DND-41 (cell line): Measurements from ENCODE around the gene ACBD6.

ENCODE experiments used
- ATAC-seq: fragments of 200-7000 bp; cut with Tn5 transposase; 3 replicates; pipeline ENCODE4 v1.9.1; 2021; ENCODE audit warnings: low read depth; ENCODE audit not compliant: insufficient read depth
- DNase-seq: peaks from one replicate; pipeline ENCODE4 v3.0.0-alpha.2; 2020
- H2AFZ ChIP-seq: 2 replicates; pipeline ENCODE4 v1.6.0; 2012; ENCODE audit warnings: low read depth, low read length
- H3K27ac ChIP-seq: 2 replicates; pipeline ENCODE4 v1.5.1; 2012; ENCODE audit warnings: low read length, inconsistent platforms
- H3K27me3 ChIP-seq: fragments of 200-600 bp; sonication (generic); 2 replicates; pipeline ENCODE4 v1.6.0; 2012; ENCODE audit warnings: low read length, mild to moderate bottlenecking, inconsistent platforms; ENCODE audit not compliant: insufficient read depth, poor library complexity
- H3K36me3 ChIP-seq: 2 replicates; pipeline ENCODE4 v1.5.1; 2012; ENCODE audit warnings: low read length, inconsistent platforms; ENCODE audit not compliant: insufficient read depth
- H3K4me1 ChIP-seq: 2 replicates; pipeline ENCODE4 v1.5.1; 2012; ENCODE audit warnings: mild to moderate bottlenecking, low read length; ENCODE audit not compliant: insufficient read depth
- H3K4me2 ChIP-seq: 2 replicates; pipeline ENCODE4 v1.6.0; 2012; ENCODE audit warnings: mild to moderate bottlenecking, moderate library complexity, low read length, inconsistent platforms; ENCODE audit not compliant: insufficient read depth
- H3K4me3 ChIP-seq, 2 experiments: fragments of 200-600 bp in 1 of 2; shearing (Covaris generic) in 1 of 2; 2 replicates each; pipeline ENCODE4 v1.5.1; 2012 to 2016; ENCODE audit warnings: inconsistent platforms in 2 of 2, low read length in 2 of 2, mild to moderate bottlenecking in 2 of 2, low read depth in 1 of 2, moderate library complexity in 1 of 2
- H3K79me2 ChIP-seq: 2 replicates; pipeline ENCODE4 v1.6.0; 2012; ENCODE audit warnings: low read length, inconsistent platforms; ENCODE audit not compliant: insufficient read depth
- H3K9ac ChIP-seq: 2 replicates; pipeline ENCODE4 v1.6.0; 2012; ENCODE audit warnings: low read depth, mild to moderate bottlenecking, inconsistent platforms, low read length, moderate library complexity
- H3K9me3 ChIP-seq: 2 replicates; pipeline ENCODE4 v1.5.1; 2012; ENCODE audit warnings: low read length, moderate library complexity, mild to moderate bottlenecking, inconsistent platforms; ENCODE audit not compliant: insufficient read depth, severe bottlenecking
- H4K20me1 ChIP-seq: 2 replicates; pipeline ENCODE4 v1.6.0; 2012; ENCODE audit warnings: low read length; ENCODE audit not compliant: insufficient read depth
- CTCF ChIP-seq: IDR thresholded peaks from 2 replicates; pipeline ENCODE4 v1.5.1; 2012; ENCODE audit warnings: borderline replicate concordance, low read length, moderate library complexity, mild to moderate bottlenecking; ENCODE audit not compliant: poor library complexity, severe bottlenecking; ENCODE audit errors: extremely low read depth
- EZH2 ChIP-seq: IDR thresholded peaks from 3 replicates; pipeline ENCODE4 v1.6.1; 2012; ENCODE audit warnings: borderline replicate concordance, low read depth, mild to moderate bottlenecking, moderate library complexity, low read length, inconsistent platforms; ENCODE audit not compliant: severe bottlenecking

Gene ACBD6

DNA sequence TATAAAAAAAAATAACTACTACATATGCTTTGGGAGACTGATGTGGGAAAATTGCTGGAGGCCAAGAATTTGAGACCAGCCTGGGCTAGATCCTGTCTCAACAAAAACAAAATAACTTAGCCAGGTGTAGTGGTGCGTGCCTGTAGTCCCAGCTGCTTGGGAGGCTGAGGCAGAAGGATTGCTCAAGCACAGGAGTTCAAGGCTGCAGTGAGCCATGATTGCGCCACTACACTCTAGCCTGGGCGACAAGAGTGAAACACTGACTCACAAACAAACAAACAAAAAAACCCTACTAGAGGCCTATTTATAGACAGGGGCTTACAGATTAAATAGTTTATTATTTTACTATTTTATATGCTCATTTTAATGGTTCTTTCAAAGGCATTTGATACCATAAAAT lies 192.3 kb downstream of the ACBD6 start:
- no peak overlapping the region for H2AFZ ChIP-seq
- H3K9me3 ChIP-seq = no peaks in the 10 kb centered on the region
- H3K4me2 ChIP-seq = no peak overlapping the region
- no peaks in the 10 kb centered on the region for H3K4me1 ChIP-seq
- ATAC-seq = no peak
- no peak overlapping the region for H3K9ac ChIP-seq
- H3K27ac ChIP-seq = no peak overlapping the region
- no peak overlapping the region for H3K4me3 ChIP-seq
- no peaks in the 10 kb centered on the region for H3K27me3 ChIP-seq
- no peaks in the 10 kb centered on the region for H4K20me1 ChIP-seq
- no peaks in the 10 kb centered on the region for H3K79me2 ChIP-seq
- no peak for TF ChIP-seq CTCF
- TF ChIP-seq EZH2 = no peak
- H3K36me3 ChIP-seq = peaks cover 24% of the 10 kb centered on the region; the same call in 1 of the 2 replicates
- DNase-seq = no peak

GRCh38 chr1:180309338-180309737 lies 193.0 kb downstream of the ACBD6 start:
- Histone ChIP-seq H3K4me2 (no peak overlapping the region), H3K9me3 (no peaks in the 10 kb centered on the region), H3K9ac (no peak overlapping the region), H2AFZ (no peak overlapping the region), H3K4me3 (no peak overlapping the region), H3K27me3 (no peaks in the 10 kb centered on the region), H3K27ac (no peak overlapping the region), H3K36me3 (peaks cover 24% of the 10 kb centered on the region; the same call in 1 of the 2 replicates), H4K20me1 (no peaks in the 10 kb centered on the region), H3K79me2 (no peaks in the 10 kb centered on the region), H3K4me1 (no peaks in the 10 kb centered on the region)
- DNase-seq (no peak), ATAC-seq (no peak)
- no peak for TF ChIP-seq EZH2

GRCh38 chr1:180301135-180301742 lies 201.1 kb downstream of the ACBD6 start:
- ATAC-seq = no peak; the same call in 2 of the 3 replicates
- Histone ChIP-seq H3K79me2 (no peaks in the 10 kb centered on the region), H4K20me1 (no peaks in the 10 kb centered on the region), H3K9me3 (no peaks in the 10 kb centered on the region), H3K27ac (no peak overlapping the region), H3K9ac (no peak overlapping the region), H2AFZ (no peak overlapping the region), H3K4me3 (no peak overlapping the region), H3K4me1 (peaks cover 14% of the 10 kb centered on the region), H3K27me3 (no peaks in the 10 kb centered on the region), H3K36me3 (no peaks in the 10 kb centered on the region; the same call in 1 of the 2 replicates), H3K4me2 (no peak overlapping the region)
- no peak for TF ChIP-seq EZH2
- no peak for TF ChIP-seq CTCF
- no peak for DNase-seq

DNA sequence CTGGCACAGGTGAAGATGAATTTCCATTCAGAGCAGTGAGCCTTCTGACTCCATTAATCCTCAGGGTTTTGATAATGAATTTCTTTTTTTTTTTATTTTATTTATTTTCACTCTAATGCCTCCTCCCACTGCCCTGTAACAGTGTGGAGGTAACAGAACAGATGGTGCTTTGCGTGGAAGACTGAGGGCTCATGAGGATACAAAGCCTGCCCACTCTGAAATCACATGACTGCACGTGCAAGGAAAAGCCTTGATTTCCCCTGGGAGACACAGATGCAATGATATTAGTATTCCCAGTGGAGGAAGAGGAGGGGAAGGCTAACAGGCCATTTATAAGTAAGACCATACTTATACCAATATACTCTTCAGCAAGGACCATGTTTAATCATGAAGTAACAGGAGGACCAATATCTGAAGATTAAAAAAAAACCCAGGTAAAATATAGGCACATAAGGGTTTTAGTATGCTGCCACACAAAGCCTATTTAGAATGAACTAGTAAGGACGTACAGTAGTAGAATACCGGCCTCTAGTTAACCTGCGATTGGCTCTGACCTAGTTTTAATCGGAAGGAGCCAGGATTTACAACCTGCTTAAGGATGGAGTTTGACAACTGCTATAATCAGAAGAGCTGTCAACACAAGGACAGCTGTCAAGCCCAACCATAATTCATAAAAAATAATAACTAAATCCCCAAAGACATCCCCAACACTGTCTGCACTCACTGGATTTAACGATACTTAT lies 202.7 kb downstream of the ACBD6 start:
- Histone ChIP-seq H3K79me2 (no peaks in the 10 kb centered on the region), H3K9me3 (no peaks in the 10 kb centered on the region), H3K4me1 (peaks cover 20% of the 10 kb centered on the region), H2AFZ (no peak overlapping the region), H3K9ac (no peak overlapping the region), H3K36me3 (no peaks in the 10 kb centered on the region), H3K4me2 (no peak overlapping the region), H3K4me3 (no peak overlapping the region), H3K27ac (no peak overlapping the region), H3K27me3 (no peaks in the 10 kb centered on the region), H4K20me1 (no peaks in the 10 kb centered on the region)
- ATAC-seq (no peak), DNase-seq (no peak)
- no peak for TF ChIP-seq EZH2
- no peak for TF ChIP-seq CTCF
